PC-9 (cell line): ENCODE results near the gene CYB5A. TPM values are rescaled to one million over a fixed set of nuclear protein-coding genes. Genes with fewer than 3 reads are reported as not detected.

Source experiments
- BruUV-seq: library from RNA; stranded (reverse); fragments of 400-500 nt; replicated peaks from 2 replicates; lab custom pipeline; 2021; lab: Mats Ljungman, UMichigan
- CTCF ChIA-PET: fragments of 300-600 bp; sonication (Branson Sonifier 250); formaldehyde crosslinking; loops from one replicate; lab custom pipeline; 2022; ENCODE audit warnings: antibody characterized with exemption; lab: Charles Lee
- POLR2A ChIA-PET: fragments of 300-600 bp; sonication (Branson Sonifier 250); formaldehyde crosslinking; loops from one replicate; lab custom pipeline; 2022; ENCODE audit warnings: antibody characterized with exemption; ENCODE audit not compliant: unreplicated experiment; lab: Charles Lee
- DNase-seq, 2 experiments: peaks; one replicate each; pipeline versions ENCODE4 v3.0.0 to v3.0.0-alpha.2; 2015 to 2022; ENCODE audit warnings: mixed read lengths in 1 of 2
- H2AFZ ChIP-seq: fragments of 200-600 bp; sonication (generic); 2 replicates; pipeline ENCODE4 v1.8.1; 2017; ENCODE audit warnings: antibody characterized with exemption
- H3F3A ChIP-seq: fragments of 200-600 bp; sonication (generic); 2 replicates; pipeline ENCODE4 v1.8.1; 2017; ENCODE audit warnings: antibody characterized with exemption, mild to moderate bottlenecking, low read depth; ENCODE audit not compliant: insufficient read depth
- H3K27ac ChIP-seq: fragments of 200-600 bp; sonication (generic); 2 replicates; pipeline ENCODE4 v1.6.1; 2016; ENCODE audit warnings: mixed run types
- H3K27me3 ChIP-seq: fragments of 200-600 bp; sonication (generic); 2 replicates; pipeline ENCODE4 v1.6.1; 2016; ENCODE audit warnings: low read depth, mixed run types; ENCODE audit not compliant: insufficient read depth
- H3K36me3 ChIP-seq: fragments of 200-600 bp; sonication (generic); 2 replicates; pipeline ENCODE4 v1.6.1; 2016; ENCODE audit warnings: low read depth, mixed run types
- H3K4me1 ChIP-seq: fragments of 200-600 bp; sonication (generic); replicated peaks from 2 replicates; pipeline ENCODE4 v1.6.1; 2016; ENCODE audit warnings: mixed run types; ENCODE audit not compliant: insufficient read depth
- H3K4me2 ChIP-seq: fragments of 200-600 bp; sonication (generic); 2 replicates; pipeline ENCODE4 v1.6.1; 2017; ENCODE audit warnings: mixed run types
- H3K4me3 ChIP-seq: fragments of 200-600 bp; sonication (generic); 2 replicates; pipeline ENCODE4 v1.6.1; 2016; ENCODE audit warnings: mixed run types
- H3K79me2 ChIP-seq: fragments of 200-600 bp; sonication (generic); 2 replicates; pipeline ENCODE4 v1.6.1; 2017; ENCODE audit warnings: low read depth, mixed run types
- H3K9me2 ChIP-seq: fragments of 200-600 bp; sonication (generic); 2 replicates; pipeline ENCODE4 v1.8.1; 2017; ENCODE audit warnings: mild to moderate bottlenecking; ENCODE audit not compliant: insufficient read depth
- H3K9me3 ChIP-seq: fragments of 200-600 bp; sonication (generic); 2 replicates; pipeline ENCODE4 v1.8.1; 2016; ENCODE audit warnings: low read depth; ENCODE audit not compliant: insufficient read depth
- H4K20me1 ChIP-seq: fragments of 200-600 bp; sonication (generic); 2 replicates; pipeline ENCODE4 v1.8.1; 2017; ENCODE audit not compliant: insufficient read depth
- EZH2 ChIP-seq: fragments of 200-600 bp; sonication (generic); IDR thresholded peaks from 2 replicates; pipeline ENCODE4 v1.8.0; 2017; ENCODE audit warnings: antibody characterized with exemption, low read depth
- intact Hi-C: fragments of 100-400 bp; cut with micrococcal nuclease; formaldehyde crosslinking; loops from one replicate; pipeline ENCODE4 v1.10.0; 2022; ENCODE audit not compliant: unreplicated experiment
- total RNA-seq: library from RNA; stranded (reverse); gene quantifications from 2 replicates; pipeline ENCODE4 v1.2.3, GENCODE V29; 2021
- TF ChIP-seq, protein P1 (sequence below): fragments of 200-600 bp; sonication (generic); conservative IDR thresholded peaks from 2 replicates; pipeline ENCODE4 v1.6.1; 2017; ENCODE audit warnings: mixed run types, antibody characterized with exemption, mild to moderate bottlenecking, moderate library complexity

The CYB5A gene
- total RNA-seq, 1 experiment from 2014 or later: 109 TPM

DNA sequence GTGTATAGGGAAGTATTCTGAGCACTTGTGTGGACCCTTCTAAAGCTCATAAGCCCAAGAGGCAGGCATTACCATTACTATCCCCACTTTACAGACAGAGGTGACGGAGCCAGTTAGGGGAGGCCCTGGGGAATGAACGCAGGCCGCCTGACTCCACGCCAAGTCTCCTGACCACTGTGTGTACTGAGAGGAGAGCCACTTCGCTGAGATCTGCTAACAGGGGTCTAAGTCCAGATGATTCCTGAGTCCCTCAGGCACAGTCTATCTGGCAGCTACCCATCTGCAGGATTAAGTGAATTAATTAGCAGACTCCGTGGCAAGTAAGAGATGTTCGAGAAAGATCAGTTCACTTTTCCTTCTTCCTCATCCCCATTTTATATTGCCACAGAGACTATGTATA, 13.7 kb downstream of the CYB5A start:
- H3K4me1 ChIP-seq: peaks cover 25% of the 10 kb centered on the region
- BruUV-seq: no TSS peak
- no peak overlapping the region for H2AFZ ChIP-seq
- TF ChIP-seq, protein P1, sequence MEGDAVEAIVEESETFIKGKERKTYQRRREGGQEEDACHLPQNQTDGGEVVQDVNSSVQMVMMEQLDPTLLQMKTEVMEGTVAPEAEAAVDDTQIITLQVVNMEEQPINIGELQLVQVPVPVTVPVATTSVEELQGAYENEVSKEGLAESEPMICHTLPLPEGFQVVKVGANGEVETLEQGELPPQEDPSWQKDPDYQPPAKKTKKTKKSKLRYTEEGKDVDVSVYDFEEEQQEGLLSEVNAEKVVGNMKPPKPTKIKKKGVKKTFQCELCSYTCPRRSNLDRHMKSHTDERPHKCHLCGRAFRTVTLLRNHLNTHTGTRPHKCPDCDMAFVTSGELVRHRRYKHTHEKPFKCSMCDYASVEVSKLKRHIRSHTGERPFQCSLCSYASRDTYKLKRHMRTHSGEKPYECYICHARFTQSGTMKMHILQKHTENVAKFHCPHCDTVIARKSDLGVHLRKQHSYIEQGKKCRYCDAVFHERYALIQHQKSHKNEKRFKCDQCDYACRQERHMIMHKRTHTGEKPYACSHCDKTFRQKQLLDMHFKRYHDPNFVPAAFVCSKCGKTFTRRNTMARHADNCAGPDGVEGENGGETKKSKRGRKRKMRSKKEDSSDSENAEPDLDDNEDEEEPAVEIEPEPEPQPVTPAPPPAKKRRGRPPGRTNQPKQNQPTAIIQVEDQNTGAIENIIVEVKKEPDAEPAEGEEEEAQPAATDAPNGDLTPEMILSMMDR: no peak
- no peak for TF ChIP-seq EZH2
- peaks cover 15% of the 10 kb centered on the region; the same call in 1 of the 2 replicates for H3F3A ChIP-seq
- H3K4me2 ChIP-seq: no peak overlapping the region
- intact Hi-C loops: no loop called here
- H3K4me3 ChIP-seq: no peak overlapping the region
- H3K27me3 ChIP-seq: no peaks in the 10 kb centered on the region
- CTCF ChIA-PET: no interaction called here
- no peak overlapping the region for H3K27ac ChIP-seq
- H3K9me3 ChIP-seq: no peaks in the 10 kb centered on the region
- H4K20me1 ChIP-seq: no peaks in the 10 kb centered on the region
- H3K9me2 ChIP-seq: no peaks in the 10 kb centered on the region
- H3K79me2 ChIP-seq: peaks cover 94% of the 10 kb centered on the region
- no peak for DNase-seq
- no peaks in the 10 kb centered on the region for H3K36me3 ChIP-seq
- POLR2A ChIA-PET: no interaction called here

DNA sequence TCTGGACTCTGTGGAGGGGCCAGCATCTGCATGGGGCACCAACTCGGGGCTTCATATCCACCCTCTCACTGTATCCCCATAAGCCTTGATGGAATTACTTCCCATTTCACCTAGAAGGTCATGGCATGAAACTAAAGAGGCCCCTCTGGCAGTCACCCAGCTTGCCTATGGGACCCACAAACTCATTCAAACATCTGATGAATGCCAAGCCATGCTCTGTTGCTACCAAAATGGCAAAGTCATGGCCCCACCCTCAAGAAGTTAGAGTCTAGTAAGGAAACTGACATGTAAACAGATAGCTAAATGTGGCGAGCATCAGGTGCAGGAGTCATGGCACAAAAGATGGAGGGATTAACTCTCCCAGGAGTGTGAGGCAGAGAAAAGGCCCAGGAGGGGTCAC, 14.5 kb downstream of the CYB5A start:
- DNase-seq: no peak
- POLR2A ChIA-PET: no interaction called here
- H3K36me3 ChIP-seq: no peaks in the 10 kb centered on the region
- CTCF ChIA-PET: no interaction called here
- H3K9me3 ChIP-seq: no peaks in the 10 kb centered on the region
- BruUV-seq: no TSS peak
- H3K27me3 ChIP-seq: no peaks in the 10 kb centered on the region
- H3K9me2 ChIP-seq: no peaks in the 10 kb centered on the region
- intact Hi-C loops: no loop called here
- no peak overlapping the region for H2AFZ ChIP-seq
- H3F3A ChIP-seq: peaks cover 8% of the 10 kb centered on the region; the same call in 1 of the 2 replicates
- H3K27ac ChIP-seq: no peak overlapping the region
- H3K79me2 ChIP-seq: peaks cover 95% of the 10 kb centered on the region
- no peaks in the 10 kb centered on the region for H4K20me1 ChIP-seq
- H3K4me2 ChIP-seq: no peak overlapping the region
- no peak overlapping the region for H3K4me3 ChIP-seq
- H3K4me1 ChIP-seq: peaks cover 17% of the 10 kb centered on the region
- TF ChIP-seq EZH2: no peak
- TF ChIP-seq, protein P1: no peak

DNA sequence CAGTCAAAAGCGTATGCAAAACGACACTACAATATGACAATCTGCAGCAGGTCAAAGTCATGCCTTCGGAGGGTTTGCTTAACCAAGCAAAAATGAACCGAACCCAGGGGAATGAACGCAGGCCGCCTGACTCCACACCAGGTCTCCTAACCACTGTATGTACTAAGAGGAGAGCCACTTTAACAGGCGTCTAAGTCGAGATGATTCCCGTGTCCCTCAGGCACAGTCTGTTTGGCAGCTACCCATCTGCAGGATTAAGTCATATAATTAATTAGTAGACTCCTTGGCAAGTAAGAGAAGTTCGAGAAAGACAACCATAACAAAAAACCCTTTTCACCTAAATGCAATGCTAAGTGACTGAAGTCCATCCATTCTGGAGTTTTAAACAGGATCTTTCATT, 15.2 kb downstream of the CYB5A start:
- no peaks in the 10 kb centered on the region for H3K9me2 ChIP-seq
- H3F3A ChIP-seq: peaks cover under 1% of the 10 kb centered on the region; the same call in 1 of the 2 replicates
- no peak overlapping the region for H3K27ac ChIP-seq
- peaks cover 10% of the 10 kb centered on the region for H3K4me1 ChIP-seq
- H2AFZ ChIP-seq: no peak overlapping the region
- POLR2A ChIA-PET: no interaction called here
- no TSS peak for BruUV-seq
- TF ChIP-seq, protein P1: no peak
- TF ChIP-seq EZH2: no peak
- no peak overlapping the region for H3K4me2 ChIP-seq
- DNase-seq: no peak
- CTCF ChIA-PET: no interaction called here
- H3K27me3 ChIP-seq: no peaks in the 10 kb centered on the region
- H3K79me2 ChIP-seq: peaks cover 95% of the 10 kb centered on the region
- no peaks in the 10 kb centered on the region for H4K20me1 ChIP-seq
- no peaks in the 10 kb centered on the region for H3K9me3 ChIP-seq
- H3K4me3 ChIP-seq: no peak overlapping the region
- intact Hi-C loops: no loop called here
- H3K36me3 ChIP-seq: no peaks in the 10 kb centered on the region
